Heart right ventricle (tissue), 16 donors: ENCODE results near the gene CGREF1. TPM values are rescaled to one million over a fixed set of nuclear protein-coding genes. Genes with fewer than 3 reads are reported as not detected.

Experiments
- ATAC-seq, 8 donors: fragments of 200-7000 bp; cut with Tn5 transposase; one replicate each; pipeline ENCODE4 v1.9.1; 2020; ENCODE audit warnings: mild to moderate bottlenecking in 8 of 8, moderate library complexity in 8 of 8, moderate number of reproducible peaks in 1 of 8
- DNase-seq, 2 donors: peaks; one replicate each; pipeline ENCODE4 v3.0.0-alpha.2; 2020
- H3K27ac ChIP-seq, 10 donors: fragments of 200-600 bp; sonication (generic) in 2 of 10; one replicate each; pipeline versions ENCODE4 v1.5.0 to v1.8.0; 2020 to 2022; ENCODE audit warnings: mild to moderate bottlenecking in 3 of 10
- H3K27me3 ChIP-seq, 7 donors: fragments of 200-600 bp; one replicate each; pipeline ENCODE4 v1.8.0; 2021 to 2022; ENCODE audit warnings: mild to moderate bottlenecking in 2 of 7
- H3K36me3 ChIP-seq, 9 donors: fragments of 200-600 bp; sonication (generic) in 1 of 9; one replicate each; pipeline versions ENCODE4 v1.5.0 to v1.8.0; 2020 to 2022; ENCODE audit warnings: mild to moderate bottlenecking in 2 of 9
- H3K4me1 ChIP-seq, 9 donors: fragments of 200-600 bp; sonication (generic) in 1 of 9; one replicate each; pipeline versions ENCODE4 v1.5.0 to v1.8.0; 2020 to 2022; ENCODE audit warnings: mild to moderate bottlenecking in 4 of 9
- H3K4me3 ChIP-seq, 10 donors: fragments of 200-600 bp; sonication (generic) in 2 of 10; one replicate each; pipeline versions ENCODE4 v1.5.0 to v1.8.0; 2020 to 2022; ENCODE audit warnings: mild to moderate bottlenecking in 7 of 10, moderate library complexity in 2 of 10
- H3K9me3 ChIP-seq, 11 donors: fragments of 200-600 bp in 10 of 11; sonication (generic) in 2 of 11; one replicate each; pipeline versions ENCODE4 v1.5.0 to v1.8.0; 2013 to 2022; ENCODE audit warnings: mild to moderate bottlenecking in 2 of 11, control low read depth in 1 of 11, moderate library complexity in 1 of 11
- CTCF ChIP-seq, 9 donors: fragments of 200-600 bp; sonication (generic) in 2 of 9; IDR thresholded peaks; one replicate each; pipeline versions ENCODE4 v1.5.0 to v1.8.0; 2021 to 2022; ENCODE audit warnings: antibody characterized with exemption in 9 of 9, mild to moderate bottlenecking in 5 of 9, moderate library complexity in 1 of 9
- WGBS, 2 donors: extraction: QIAGEN DNeasy Blood & Tissue Kit; methylation state at CpG; one replicate each; pipeline ENCODE4 v1.1.7; 2013; ENCODE audit warnings: inconsistent platforms in 1 of 2; 5-methylcytosine and 5-hydroxymethylcytosine counted together
- intact Hi-C, 10 donors: fragments of 100-400 bp; cut with DNase I; formaldehyde crosslinking; loops; one replicate each; pipeline versions ENCODE4 v1.11.1 to v1.14.2; 2022
- polyA plus RNA-seq, 2 donors: library from polyadenylated mRNA; stranded (reverse); fragments of 200-250 nt; gene quantifications; one replicate each; pipeline ENCODE4 v1.2.3, GENCODE V29; 2013
- total RNA-seq, 10 donors: library from RNA; stranded (reverse); fragmentation: NEBNext Ultra II Directional in 3 of 10; extraction: Animal tissue kit (Norgen Biotek cat#: 25700) in 3 of 10; gene quantifications; one replicate each; pipeline versions ENCODE4 v1.2.1 to v1.2.4, GENCODE V29; 2021 to 2023
- donor health status: Arrhythmogenic right ventricular cardiomyopathy.
- donor health status: ischemic (EF 13 %, LVEDD 7.1; RV severe dilation, severe dysfunction).
- donor health status: healthy with polysubstance abuse.
- donor health status: DM: no; HTN: yes; CAD: no.
- donor health status: DM: no; HTN: no; CAD: no.
- donor health status: ischemic (EF 25% LVEDD 6.9; RV normal size, moderate dysfunction).
- donor health status: ischemic (EF 25% LVEDD 5.7; RV mildly dilated, moderate dysfunction).
- donor health status: healthy.
- donor health status: DM: yes; HTN: yes; CAD: no.
- donor health status: Ischemic cardiomyopathy.
- donor health status: ischemic (EF 35%, LVEDD 5.7; RV mildly dilated, moderate dysfunction).
- donor health status: nonischemic (EF 11% LVEDD 7.7; RV severe dilation, severe dysfunction).
- donor health status: DM: yes; HTN: yes; CAD: no.
- donor health status: PGD.
- donor health status: ischemic (EF 29% LVEDD 5.4; RV normal size, mild dysfunction).
- donor health status: nonischemic (EF 23%, LVEDD 6.1; RV moderate dilation, normal function).

Gene CGREF1
- total and polyA plus RNA-seq, 12 donors: 0.21 to 1.2 (median 0.68) TPM

- no peak overlapping the region for H3K4me3 ChIP-seq
- DNase-seq: no peak
- intact Hi-C loops: loop anchor here in 1 of 10 donors (10.0 kb wide), 1 partner anchor 195 kb away; no protein-coding TSS in a partner anchor
- H3K9me3 ChIP-seq: no peaks in the 10 kb centered on the region
- TF ChIP-seq CTCF (IDR thresholded peaks at IDR 0.05): no peak
- H3K36me3 ChIP-seq: peaks cover 0 to 5% (median 0%) of the 10 kb centered on the region in 9 donors
- peaks cover 0 to 14% (median 12%) of the 10 kb centered on the region in 9 donors for H3K4me1 ChIP-seq
- WGBS, 2 donors: 89% methylated on average over 10 of the region's 10 CpGs
- H3K27ac ChIP-seq: no peak overlapping the region
- no peak for ATAC-seq
- H3K27me3 ChIP-seq: peaks cover 0 to 10% (median 0%) of the 10 kb centered on the region in 7 donors
These were observed 18.9 kb downstream of the CGREF1 start for GRCh38 chr2:27100036-27100435.

GRCh38 chr2:27099334-27099955, 19.5 kb downstream of the CGREF1 start:
- Histone ChIP-seq H3K4me3 (no peak overlapping the region), H3K9me3 (no peaks in the 10 kb centered on the region), H3K27ac (no peak overlapping the region), H3K36me3 (peaks cover 0 to 5% (median 0%) of the 10 kb centered on the region in 9 donors), H3K4me1 (peaks cover 0 to 14% (median 12%) of the 10 kb centered on the region in 9 donors), H3K27me3 (peaks cover 0 to 7% (median 0%) of the 10 kb centered on the region in 7 donors)
- intact Hi-C loops: loop anchor here (2.0 to 10.0 kb wide), 10 partner anchors 33 to 205 kb away; partner anchors contain the start of genes TRIM54 (in 3 of the 10), UCN (in 2 of the 10) and PREB (in 1 of the 10)
- no peak for TF ChIP-seq CTCF (IDR thresholded peaks at IDR 0.05)
- no peak for DNase-seq
- 92 to 96% methylated on average over 19 of the region's 19 CpGs for WGBS, 2 donors
- ATAC-seq: no peak

DNA sequence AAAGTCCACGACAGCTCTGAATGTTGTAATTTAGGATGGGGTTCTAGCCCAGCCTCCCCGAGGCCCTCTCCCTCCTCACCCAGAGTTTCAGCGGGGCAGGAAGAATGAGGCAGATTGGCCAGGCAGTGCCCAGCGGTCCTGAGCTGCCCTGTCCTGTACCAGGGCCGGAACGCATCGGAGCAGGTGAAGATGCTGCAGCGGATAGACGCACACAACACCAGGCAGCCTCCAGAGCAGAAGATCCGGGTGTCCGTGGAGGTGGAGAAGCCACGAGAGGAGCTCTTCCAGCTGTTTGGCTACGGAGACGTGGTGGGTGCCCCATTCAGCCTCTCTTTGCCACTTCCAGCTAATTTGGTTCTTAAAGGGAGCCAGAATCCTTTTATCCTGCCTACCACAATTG, 21.6 kb downstream of the CGREF1 start:
- H3K4me3 ChIP-seq: no peak overlapping the region
- DNase-seq: no peak
- 91% methylated on average over 14 of the region's 14 CpGs for WGBS, 2 donors
- H3K27ac ChIP-seq: no peak overlapping the region
- H3K9me3 ChIP-seq: no peaks in the 10 kb centered on the region
- TF ChIP-seq CTCF (IDR thresholded peaks at IDR 0.05): no peak
- intact Hi-C loops: loop anchor here in 8 of 10 donors (5.0 to 10.0 kb wide), 7 partner anchors 35 to 207 kb away; partner anchors contain the start of genes TRIM54 (in 3 of the 8), UCN (in 2 of the 8) and PREB (in 1 of the 8)
- H3K27me3 ChIP-seq: no peaks in the 10 kb centered on the region
- peaks cover 0 to 14% (median 12%) of the 10 kb centered on the region in 9 donors for H3K4me1 ChIP-seq
- no peak for ATAC-seq
- H3K36me3 ChIP-seq: peaks cover 0 to 5% (median 0%) of the 10 kb centered on the region in 9 donors

- no peaks in the 10 kb centered on the region for H3K9me3 ChIP-seq
- H3K36me3 ChIP-seq: peaks cover 0 to 5% (median 0%) of the 10 kb centered on the region in 9 donors
- 74 to 79% methylated on average over 3 of the region's 3 CpGs for WGBS, 2 donors
- peak overlapping the region in 6 of 10 donors; percentile 15 to 68 (median 57) for H3K27ac ChIP-seq
- intact Hi-C loops: loop anchor here in 8 of 10 donors (5.0 to 10.0 kb wide), 7 partner anchors 35 to 208 kb away; partner anchors contain the start of genes TRIM54 (in 3 of the 8), UCN (in 2 of the 8) and PREB (in 1 of the 8)
- H3K27me3 ChIP-seq: no peaks in the 10 kb centered on the region
- DNase-seq (no peak), ATAC-seq (no peak)
- H3K4me1 ChIP-seq: peaks cover 0 to 14% (median 12%) of the 10 kb centered on the region in 9 donors
- TF ChIP-seq CTCF (IDR thresholded peaks at IDR 0.05): no peak
- H3K4me3 ChIP-seq: no peak overlapping the region
These were observed 22.1 kb downstream of the CGREF1 start for GRCh38 chr2:27096748-27097297.
